GM23338 (cell line): Measurements from ENCODE around the gene RGMB. TPM values are rescaled to one million over a fixed set of nuclear protein-coding genes. Genes with fewer than 3 reads are reported as not detected.

ENCODE experiments used
- CREB1 ChIP-seq: fragments of 250-450 bp; sonication (Bioruptor Pico); IDR thresholded peaks from 2 replicates; pipeline ENCODE4 v1.5.0; 2020; ENCODE audit warnings: low read depth, mild to moderate bottlenecking, moderate library complexity
- ETS1 ChIP-seq: IDR thresholded peaks from 2 replicates; pipeline ENCODE4 v1.6.1; 2016; ENCODE audit warnings: antibody characterized with exemption
- EZH2 ChIP-seq: fragments of 200-600 bp; sonication (generic); IDR thresholded peaks from one replicate; pipeline ENCODE4 v1.8.0; 2017; ENCODE audit warnings: antibody characterized with exemption, mild to moderate bottlenecking, low read depth; ENCODE audit not compliant: unreplicated experiment
- EZH2phosphoT487 ChIP-seq: fragments of 200-600 bp; sonication (generic); IDR thresholded peaks from one replicate; pipeline ENCODE4 v1.8.1; 2018; ENCODE audit warnings: antibody characterized with exemption; ENCODE audit not compliant: unreplicated experiment
- NANOG ChIP-seq: IDR thresholded peaks from 2 replicates; pipeline ENCODE4 v1.6.1; 2016; ENCODE audit warnings: antibody characterized with exemption, borderline replicate concordance
- REST ChIP-seq: IDR thresholded peaks from one replicate; pipeline ENCODE4 v1.6.1; 2018; ENCODE audit warnings: antibody characterized with exemption; ENCODE audit not compliant: unreplicated experiment
- ZNF114 ChIP-seq: fragments of 250-450 bp; sonication (Bioruptor Pico); IDR thresholded peaks from 2 replicates; pipeline ENCODE4 v1.5.0; 2020; ENCODE audit warnings: mild to moderate bottlenecking, moderate library complexity
- ZNF331 ChIP-seq: fragments of 250-450 bp; sonication (Bioruptor Pico); IDR thresholded peaks from 2 replicates; pipeline ENCODE4 v1.5.0; 2020; ENCODE audit warnings: low read depth, mild to moderate bottlenecking, moderate library complexity
- ZNF462 ChIP-seq: fragments of 250-450 bp; sonication (Bioruptor Pico); IDR thresholded peaks from 2 replicates; pipeline ENCODE4 v1.5.0; 2020; ENCODE audit warnings: mild to moderate bottlenecking, moderate library complexity
- polyA plus RNA-seq: library from polyadenylated mRNA; unstranded; fragments of >200 nt; fragmentation: Nextera tagmentation; extraction: Ambion mirVana; gene quantifications from 2 replicates; pipeline ENCODE4 v1.2.1, GENCODE V29; 2016
- total RNA-seq: library from RNA; depleted of rRNA; stranded (reverse); fragments of >200 nt; shearing (Covaris generic); gene quantifications from 2 replicates; pipeline ENCODE4 v1.2.3, GENCODE V29; 2014

RGMB gene
- total and polyA plus RNA-seq, 2 experiments from 2014 or later = 21.7 to 34.3 TPM

GRCh38 chr5:98805070-98805469 lies 31.6 kb downstream of the RGMB start (continued):
- TF ChIP-seq ZNF462 (no peak), CREB1 (CRISPR knock-in tag) (no peak), ZNF114 (CRISPR knock-in tag) (no peak), EZH2 (no peak), NANOG (no peak), REST (no peak), ETS1 (no peak), ZNF331 (CRISPR knock-in tag) (no peak), EZH2phosphoT487 (no peak)
